Measurements from ENCODE around the gene WDR1.
A peak's percentile ranks its signal among the peaks of the same experiment; 100 is the strongest.

The WDR1 gene

GRCh38 chr4:10123227-10124101 is 6.9 kb upstream of the WDR1 start:
- Histone ChIP-seq H3K9ac (ENCODE audit: low read depth, low read length) (peak overlapping the region; percentile 29; the same call in 1 of the 2 replicates), H3K4me3 (ENCODE audit: low read depth in 1 of 2, low read length in 2 of 2) (no peak overlapping the region), H4K20me1 (ENCODE audit: insufficient read depth, low read length) (no peaks in the 10 kb centered on the region), H3K9me3 (ENCODE audit: insufficient read depth, low read length, severe bottlenecking) (no peaks in the 10 kb centered on the region), H3K27ac (ENCODE audit: low read length) (peak overlapping the region; percentile 76), H2AFZ (ENCODE audit: low read depth, low read length) (no peak overlapping the region), H3K4me2 (ENCODE audit: insufficient read depth, low read length) (no peak overlapping the region; the same call in 1 of the 2 replicates), H3K79me2 (ENCODE audit: insufficient read depth, low read length) (no peaks in the 10 kb centered on the region), H3K36me3 (ENCODE audit: insufficient read depth, low read length) (no peaks in the 10 kb centered on the region), H3K27me3 (ENCODE audit: insufficient read depth, low read length, poor library complexity) (no peaks in the 10 kb centered on the region), H3K4me1 (ENCODE audit: insufficient read depth, low read length) (peaks cover 53% of the 10 kb centered on the region)
- no peak for TF ChIP-seq EZH2 (IDR thresholded peaks at IDR 0.05; ENCODE audit: borderline replicate concordance, low read depth, low read length, severe bottlenecking)
- no peak for TF ChIP-seq CTCF (IDR thresholded peaks at IDR 0.05; ENCODE audit: borderline replicate concordance, extremely low read depth, low read length, poor library complexity, severe bottlenecking)
- peak; percentile 81 for ATAC-seq (ENCODE audit: insufficient read depth, low read depth)
- DNase-seq = peak; percentile 81

- no peak for TF ChIP-seq EZH2 (IDR thresholded peaks at IDR 0.05; ENCODE audit: borderline replicate concordance, low read depth, low read length, severe bottlenecking)
- ATAC-seq (ENCODE audit: insufficient read depth, low read depth) (no peak), DNase-seq (no peak)
- H3K27me3 ChIP-seq (ENCODE audit: insufficient read depth, low read length, poor library complexity) = no peaks in the 10 kb centered on the region
- H4K20me1 ChIP-seq (ENCODE audit: insufficient read depth, low read length) = no peaks in the 10 kb centered on the region
- H3K27ac ChIP-seq (ENCODE audit: low read length) = peak overlapping the region; percentile 76
- H2AFZ ChIP-seq (ENCODE audit: low read depth, low read length) = no peak overlapping the region
- H3K36me3 ChIP-seq (ENCODE audit: insufficient read depth, low read length) = no peaks in the 10 kb centered on the region
- H3K79me2 ChIP-seq (ENCODE audit: insufficient read depth, low read length) = no peaks in the 10 kb centered on the region
- no peak overlapping the region for H3K4me2 ChIP-seq (ENCODE audit: insufficient read depth, low read length)
- H3K4me1 ChIP-seq (ENCODE audit: insufficient read depth, low read length) = peaks cover 62% of the 10 kb centered on the region
- H3K4me3 ChIP-seq (ENCODE audit: low read depth in 1 of 2, low read length in 2 of 2) = no peak overlapping the region
- no peak overlapping the region for H3K9ac ChIP-seq (ENCODE audit: low read depth, low read length)
- no peaks in the 10 kb centered on the region for H3K9me3 ChIP-seq (ENCODE audit: insufficient read depth, low read length, severe bottlenecking)
Measured at GRCh38 chr4:10122236-10122932, 5.8 kb upstream of the WDR1 start.

- Histone ChIP-seq H3K4me1 (ENCODE audit: insufficient read depth, low read length) (peaks cover 64% of the 10 kb centered on the region), H3K79me2 (ENCODE audit: insufficient read depth, low read length) (peaks cover under 1% of the 10 kb centered on the region; the same call in 1 of the 2 replicates), H4K20me1 (ENCODE audit: insufficient read depth, low read length) (no peaks in the 10 kb centered on the region), H3K4me2 (ENCODE audit: insufficient read depth, low read length) (no peak overlapping the region), H3K27me3 (ENCODE audit: insufficient read depth, low read length, poor library complexity) (no peaks in the 10 kb centered on the region), H3K36me3 (ENCODE audit: insufficient read depth, low read length) (no peaks in the 10 kb centered on the region), H3K4me3 (ENCODE audit: low read depth in 1 of 2, low read length in 2 of 2) (no peak overlapping the region), H3K9ac (ENCODE audit: low read depth, low read length) (no peak overlapping the region), H3K27ac (ENCODE audit: low read length) (peak overlapping the region; percentile 76), H3K9me3 (ENCODE audit: insufficient read depth, low read length, severe bottlenecking) (no peaks in the 10 kb centered on the region), H2AFZ (ENCODE audit: low read depth, low read length) (no peak overlapping the region)
- ATAC-seq (ENCODE audit: insufficient read depth, low read depth) (no peak), DNase-seq (peak; percentile 45)
- TF ChIP-seq CTCF (IDR thresholded peaks at IDR 0.05; ENCODE audit: borderline replicate concordance, extremely low read depth, low read length, poor library complexity, severe bottlenecking) (no peak), EZH2 (IDR thresholded peaks at IDR 0.05; ENCODE audit: borderline replicate concordance, low read depth, low read length, severe bottlenecking) (no peak)
Measured at GRCh38 chr4:10121568-10122208, 5.1 kb upstream of the WDR1 start.
